ENCODE data around the gene DHX34.

DNA sequence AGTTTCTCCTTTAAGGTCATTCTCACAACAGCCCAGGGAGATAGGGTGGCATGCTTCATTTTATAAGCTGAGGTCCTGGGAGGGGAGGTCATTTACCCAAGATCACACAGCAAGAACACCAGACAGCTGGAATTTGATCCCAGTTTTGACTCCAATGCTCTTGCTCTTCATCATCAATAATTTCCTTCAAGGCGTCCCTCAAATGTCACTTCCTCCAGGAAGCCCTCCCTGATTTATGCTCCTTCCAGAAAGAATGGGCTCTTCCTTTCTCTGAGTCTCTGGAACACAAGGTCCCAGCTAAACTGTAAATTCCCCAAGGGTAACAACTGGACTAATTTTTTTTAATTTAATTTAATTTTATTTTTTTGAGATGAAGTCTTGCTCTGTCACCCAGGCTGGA lies 4.7 kb upstream of the DHX34 start:
- TF ChIP-seq, protein P1, sequence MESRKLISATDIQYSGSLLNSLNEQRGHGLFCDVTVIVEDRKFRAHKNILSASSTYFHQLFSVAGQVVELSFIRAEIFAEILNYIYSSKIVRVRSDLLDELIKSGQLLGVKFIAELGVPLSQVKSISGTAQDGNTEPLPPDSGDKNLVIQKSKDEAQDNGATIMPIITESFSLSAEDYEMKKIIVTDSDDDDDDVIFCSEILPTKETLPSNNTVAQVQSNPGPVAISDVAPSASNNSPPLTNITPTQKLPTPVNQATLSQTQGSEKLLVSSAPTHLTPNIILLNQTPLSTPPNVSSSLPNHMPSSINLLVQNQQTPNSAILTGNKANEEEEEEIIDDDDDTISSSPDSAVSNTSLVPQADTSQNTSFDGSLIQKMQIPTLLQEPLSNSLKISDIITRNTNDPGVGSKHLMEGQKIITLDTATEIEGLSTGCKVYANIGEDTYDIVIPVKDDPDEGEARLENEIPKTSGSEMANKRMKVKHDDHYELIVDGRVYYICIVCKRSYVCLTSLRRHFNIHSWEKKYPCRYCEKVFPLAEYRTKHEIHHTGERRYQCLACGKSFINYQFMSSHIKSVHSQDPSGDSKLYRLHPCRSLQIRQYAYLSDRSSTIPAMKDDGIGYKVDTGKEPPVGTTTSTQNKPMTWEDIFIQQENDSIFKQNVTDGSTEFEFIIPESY (IDR thresholded peaks at IDR 0.05), result no peak
- TF ChIP-seq YY1 (IDR thresholded peaks at IDR 0.05) (no peak), TAF1 (conservative IDR thresholded peaks at IDR 0.05) (no peak), FOXA2 (IDR thresholded peaks at IDR 0.05) (no peak), RAD21 (IDR thresholded peaks at IDR 0.05) (no peak), FOXA1 (IDR thresholded peaks at IDR 0.05) (no peak), HNF4G (IDR thresholded peaks at IDR 0.05) (no peak), GABPA (IDR thresholded peaks at IDR 0.05 in 1 of 2, conservative IDR thresholded peaks at IDR 0.05 in 1 of 2) (no peak), EGR1 (IDR thresholded peaks at IDR 0.05; ENCODE audit: low read depth in 2 of 2) (no peak)
- TF ChIP-seq, protein P2, sequence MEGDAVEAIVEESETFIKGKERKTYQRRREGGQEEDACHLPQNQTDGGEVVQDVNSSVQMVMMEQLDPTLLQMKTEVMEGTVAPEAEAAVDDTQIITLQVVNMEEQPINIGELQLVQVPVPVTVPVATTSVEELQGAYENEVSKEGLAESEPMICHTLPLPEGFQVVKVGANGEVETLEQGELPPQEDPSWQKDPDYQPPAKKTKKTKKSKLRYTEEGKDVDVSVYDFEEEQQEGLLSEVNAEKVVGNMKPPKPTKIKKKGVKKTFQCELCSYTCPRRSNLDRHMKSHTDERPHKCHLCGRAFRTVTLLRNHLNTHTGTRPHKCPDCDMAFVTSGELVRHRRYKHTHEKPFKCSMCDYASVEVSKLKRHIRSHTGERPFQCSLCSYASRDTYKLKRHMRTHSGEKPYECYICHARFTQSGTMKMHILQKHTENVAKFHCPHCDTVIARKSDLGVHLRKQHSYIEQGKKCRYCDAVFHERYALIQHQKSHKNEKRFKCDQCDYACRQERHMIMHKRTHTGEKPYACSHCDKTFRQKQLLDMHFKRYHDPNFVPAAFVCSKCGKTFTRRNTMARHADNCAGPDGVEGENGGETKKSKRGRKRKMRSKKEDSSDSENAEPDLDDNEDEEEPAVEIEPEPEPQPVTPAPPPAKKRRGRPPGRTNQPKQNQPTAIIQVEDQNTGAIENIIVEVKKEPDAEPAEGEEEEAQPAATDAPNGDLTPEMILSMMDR (IDR thresholded peaks at IDR 0.05; ENCODE audit: low read depth, low read length, missing input control), result no peak
- TF ChIP-seq, protein P3, sequence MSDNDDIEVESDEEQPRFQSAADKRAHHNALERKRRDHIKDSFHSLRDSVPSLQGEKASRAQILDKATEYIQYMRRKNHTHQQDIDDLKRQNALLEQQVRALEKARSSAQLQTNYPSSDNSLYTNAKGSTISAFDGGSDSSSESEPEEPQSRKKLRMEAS (IDR thresholded peaks at IDR 0.05), result no peak
